ENCODE data around the gene CLEC18B.
"Not testable (repeated sequence)": the region's sequence is repeated elsewhere in the genome, so short reads cannot be mapped to it uniquely, and the experiment has no call there.

Gene CLEC18B

GRCh38 chr16:74407362-74407705 is 13.9 kb downstream of the CLEC18B start:
- not testable (repeated sequence) for FAIRE-seq; DNase-seq (ENCODE audit: low spot score)

- DNase-seq (ENCODE audit: low spot score); FAIRE-seq: not testable (repeated sequence)
These were observed 14.5 kb downstream of the CLEC18B start for GRCh38 chr16:74406600-74407361.

GRCh38 chr16:74404148-74404933 is 16.9 kb downstream of the CLEC18B start:
- FAIRE-seq; DNase-seq (ENCODE audit: low spot score): not testable (repeated sequence)

GRCh38 chr16:74400238-74400637 is 21.0 kb downstream of the CLEC18B start:
- not testable (repeated sequence) for DNase-seq (ENCODE audit: low spot score); FAIRE-seq

- FAIRE-seq; DNase-seq (ENCODE audit: low spot score): not testable (repeated sequence)
These were observed 22.9 kb downstream of the CLEC18B start for GRCh38 chr16:74398212-74398895.

GRCh38 chr16:74396521-74397017 is 24.7 kb downstream of the CLEC18B start:
- FAIRE-seq; DNase-seq (ENCODE audit: low spot score): not testable (repeated sequence)

- not testable (repeated sequence) for FAIRE-seq; DNase-seq (ENCODE audit: low spot score)
These were observed 26.7 kb downstream of the CLEC18B start for GRCh38 chr16:74394604-74395003.

GRCh38 chr16:74394131-74394530 is 27.1 kb downstream of the CLEC18B start:
- not testable (repeated sequence) for FAIRE-seq; DNase-seq (ENCODE audit: low spot score)

- DNase-seq (ENCODE audit: low spot score); FAIRE-seq: not testable (repeated sequence)
These were observed 29.7 kb downstream of the CLEC18B start for GRCh38 chr16:74391454-74392050.

GRCh38 chr16:74382339-74383034 is 38.8 kb downstream of the CLEC18B start:
- not testable (repeated sequence) for DNase-seq (ENCODE audit: low spot score); FAIRE-seq

GRCh38 chr16:74373847-74374184 is 47.5 kb downstream of the CLEC18B start:
- not testable (repeated sequence) for FAIRE-seq; DNase-seq (ENCODE audit: low spot score)

- no peak for FAIRE-seq
- no peak for DNase-seq (ENCODE audit: low spot score)
These were observed 48.1 kb downstream of the CLEC18B start for GRCh38 chr16:74372953-74373846.

- DNase-seq (ENCODE audit: low spot score) (peak; percentile 10), FAIRE-seq (no peak)
These were observed 48.9 kb downstream of the CLEC18B start for GRCh38 chr16:74372369-74372768.

- DNase-seq (ENCODE audit: low spot score), result not testable (repeated sequence)
- FAIRE-seq, result peak; percentile 67
These were observed 50.7 kb downstream of the CLEC18B start for GRCh38 chr16:74370338-74371135.

GRCh38 chr16:74368002-74368911 is 53.0 kb downstream of the CLEC18B start:
- DNase-seq (ENCODE audit: low spot score) (peak; percentile 98), FAIRE-seq (peak; percentile 98)

- FAIRE-seq (peak; percentile 42), DNase-seq (ENCODE audit: low spot score) (peak; percentile 15)
These were observed 53.7 kb downstream of the CLEC18B start for GRCh38 chr16:74367469-74368001.
